Stimulated activated CD4-positive, alpha-beta T cell treated with anti-CD3 and anti-CD28 coated beads, Interleukin-1b, Interleukin-23, amount 100 ng/mL, for 1 hour (primary cell): Measurements from ENCODE around the gene INSIG1.

Source experiments
- DNase-seq, 2 donors: peaks; one replicate each; pipeline ENCODE4 v3.0.0-alpha.2; 2020; ENCODE audit warnings: low read depth in 2 of 2

Gene INSIG1

DNA sequence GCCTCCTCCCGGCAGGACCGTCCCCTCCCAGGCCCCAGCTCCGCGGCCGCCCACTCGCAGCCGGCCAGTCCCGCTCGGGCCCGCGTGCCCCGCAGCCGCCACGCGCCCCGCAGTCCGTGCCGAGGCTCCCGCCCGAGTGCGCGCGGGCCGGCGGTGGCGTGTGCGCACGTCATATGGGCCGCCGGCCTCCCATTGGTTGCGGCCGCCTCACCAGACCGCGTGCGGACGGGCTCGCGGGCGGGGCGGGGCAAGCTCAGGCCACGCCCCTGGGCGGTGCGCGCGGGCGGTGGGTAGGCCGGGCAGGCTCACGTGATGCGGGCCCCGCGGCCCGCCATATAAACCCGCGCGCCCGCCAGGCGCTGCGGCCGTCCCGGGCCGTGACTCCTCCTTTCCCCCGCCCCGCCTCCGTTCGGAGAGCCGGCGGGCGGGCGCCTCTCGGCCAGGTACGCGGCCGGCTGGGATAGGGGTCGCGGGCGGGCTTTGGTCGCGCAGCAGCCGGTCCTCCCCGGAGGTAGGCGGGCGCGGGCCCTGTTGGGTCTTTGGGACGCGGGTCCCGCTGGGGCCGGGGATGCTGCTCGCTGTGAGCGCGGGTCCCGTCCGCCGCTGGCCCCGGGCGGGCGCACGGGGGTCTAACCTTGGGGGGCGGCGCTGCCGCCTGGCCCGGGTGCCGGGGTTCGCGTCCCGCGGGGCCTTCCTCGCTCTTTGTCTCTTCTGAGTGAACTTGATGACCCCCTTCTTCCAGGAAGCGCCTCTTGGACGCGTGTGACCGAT lies at the start of gene INSIG1:
Gene INSIG1, plus strand, starts transcription at position 362 of the 771 bp plus-strand sequence. Its CDS starts 408 bp downstream, at position 770.
- DNase-seq = peak; percentile 83 to 91

DNA sequence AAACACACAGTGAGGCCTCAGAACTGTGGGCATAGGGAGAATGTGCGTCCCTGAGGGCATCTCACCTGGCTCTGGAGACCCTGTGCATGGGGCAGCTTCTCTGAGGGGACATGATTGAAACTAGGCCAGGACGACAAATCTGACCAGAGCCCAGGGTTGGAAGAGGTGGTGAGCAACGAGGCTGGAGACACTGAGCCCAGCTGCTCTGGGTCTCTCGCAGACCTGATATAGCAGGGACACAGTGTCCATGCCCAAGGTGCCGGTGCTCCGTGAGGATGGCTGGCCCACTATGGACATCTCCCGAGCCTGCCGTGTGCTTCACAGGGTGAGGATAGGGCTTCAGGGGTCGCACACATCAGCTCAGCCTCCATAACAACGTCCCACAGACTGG lies 49.3 kb upstream of the INSIG1 start:
- no peak for DNase-seq

DNA sequence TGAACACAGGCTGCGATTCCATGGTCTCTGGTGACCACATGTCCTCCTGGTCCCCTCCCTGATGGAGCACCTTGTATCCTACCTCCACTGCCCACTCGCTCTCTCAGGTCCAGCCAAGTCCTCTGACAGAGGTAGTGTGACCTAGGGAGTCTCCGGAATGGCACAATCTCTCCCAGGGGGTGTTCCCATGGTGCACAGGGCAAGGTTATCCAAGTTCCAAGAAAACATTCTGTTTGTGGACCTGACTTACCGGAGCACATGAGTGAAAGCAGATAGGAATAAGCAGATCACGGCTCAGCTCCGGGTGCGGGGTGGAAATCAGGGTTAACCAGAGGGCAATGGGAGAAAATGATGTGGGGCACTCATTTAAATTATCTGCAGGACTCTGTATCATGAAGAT lies 45.8 kb upstream of the INSIG1 start:
- no peak for DNase-seq

DNA sequence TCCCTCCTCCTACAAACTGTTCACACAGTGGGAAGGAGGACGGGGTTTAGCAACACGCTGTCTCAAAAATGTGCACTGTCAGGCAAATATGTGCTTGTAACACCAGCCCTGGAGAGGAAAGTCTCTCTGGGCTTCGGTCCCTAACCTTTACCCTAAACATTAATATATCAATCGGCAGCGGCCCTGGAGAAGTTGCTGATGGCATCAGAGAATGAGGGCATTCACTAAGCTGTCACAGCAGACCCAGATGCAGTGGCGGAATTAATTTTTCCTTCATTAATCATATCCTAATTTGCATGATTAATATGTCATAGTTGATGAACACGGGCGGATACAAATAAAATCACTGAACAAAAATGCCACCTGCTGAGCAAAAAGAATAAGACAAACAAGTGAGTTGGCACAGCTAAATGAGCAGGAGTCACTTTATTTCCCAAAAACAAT lies 45.2 kb upstream of the INSIG1 start:
- no peak for DNase-seq

GRCh38 chr7:155252892-155253501 lies 44.7 kb upstream of the INSIG1 start:
- no peak for DNase-seq

DNA sequence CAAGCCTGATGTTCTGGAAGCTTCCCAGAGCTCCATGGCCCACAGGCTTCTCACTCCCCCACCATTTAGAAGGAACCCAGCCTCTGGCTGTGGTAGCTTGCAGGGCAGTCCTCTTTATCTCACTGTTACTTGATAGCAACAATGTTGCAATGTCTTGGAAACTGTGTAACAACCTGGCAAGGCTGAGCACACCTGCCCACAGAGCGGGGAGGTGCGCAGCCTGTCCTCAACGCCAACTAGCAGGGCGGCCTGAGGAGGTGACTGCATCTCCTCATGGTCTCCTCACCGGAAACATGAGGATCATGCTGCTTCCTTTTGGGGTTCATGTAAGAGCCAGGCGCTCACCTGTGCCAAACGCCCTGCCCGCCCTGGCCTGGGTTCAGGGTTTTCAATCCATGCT lies 43.7 kb upstream of the INSIG1 start:
- no peak for DNase-seq

DNA sequence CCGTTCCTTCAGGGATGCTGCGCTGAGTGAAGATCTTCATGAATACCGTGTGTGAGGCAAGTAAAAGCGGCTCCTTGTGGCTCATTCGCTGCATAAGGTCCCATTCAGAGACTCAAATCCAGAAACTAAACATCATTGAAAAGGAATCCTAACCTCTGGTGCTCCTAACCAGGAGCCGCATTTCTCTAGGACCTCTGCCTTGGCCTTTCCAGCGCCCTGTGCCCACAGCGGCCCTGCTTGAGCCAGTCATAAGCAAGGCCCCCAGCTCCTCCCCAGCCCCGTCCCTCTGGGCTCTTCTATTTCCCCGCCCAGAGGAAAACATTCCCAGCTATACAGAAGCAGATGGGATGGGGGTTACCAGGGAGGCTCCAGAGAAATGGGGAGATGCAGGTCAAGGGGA lies 42.6 kb upstream of the INSIG1 start:
- no peak for DNase-seq

- DNase-seq = no peak
Measured at GRCh38 chr7:155255621-155256020, 42.1 kb upstream of the INSIG1 start.

GRCh38 chr7:155256081-155256760 lies 41.5 kb upstream of the INSIG1 start:
- DNase-seq = no peak

DNA sequence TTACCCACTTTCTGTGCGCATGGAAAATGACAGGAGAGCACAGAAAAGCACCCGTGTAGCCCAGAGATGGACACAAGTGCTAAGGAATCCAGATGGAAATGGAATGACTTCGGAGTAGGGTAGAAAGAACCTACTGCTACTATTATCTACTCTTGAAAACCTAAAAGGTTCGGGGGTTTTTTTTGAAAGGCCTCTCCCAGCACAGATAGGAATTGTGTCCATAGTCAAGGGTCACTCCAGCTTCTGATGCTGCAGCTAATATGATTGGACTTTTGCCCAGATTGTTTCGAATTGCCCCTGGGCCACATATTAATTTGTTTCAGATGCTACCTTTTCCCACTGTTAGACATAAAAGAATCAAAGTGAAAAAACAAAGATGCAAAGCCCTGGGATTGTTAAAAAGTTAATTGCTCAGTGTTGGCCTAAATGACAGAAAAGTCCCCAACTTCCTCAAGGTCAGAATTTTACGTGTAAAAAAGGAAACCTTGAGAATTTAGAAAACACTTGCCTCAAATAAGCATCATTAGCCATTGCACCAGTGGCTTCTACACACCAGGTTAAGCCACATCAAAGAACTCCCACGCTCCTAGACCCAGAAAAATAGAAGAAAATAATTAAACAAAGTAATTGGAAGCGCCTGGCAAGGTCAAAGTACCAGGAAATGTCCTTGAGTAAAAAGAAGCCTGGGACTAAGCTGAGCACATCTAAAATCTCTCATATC lies 40.8 kb upstream of the INSIG1 start:
- DNase-seq = no peak

- no peak for DNase-seq
Measured at GRCh38 chr7:155257482-155258225, 40.0 kb upstream of the INSIG1 start.

DNA sequence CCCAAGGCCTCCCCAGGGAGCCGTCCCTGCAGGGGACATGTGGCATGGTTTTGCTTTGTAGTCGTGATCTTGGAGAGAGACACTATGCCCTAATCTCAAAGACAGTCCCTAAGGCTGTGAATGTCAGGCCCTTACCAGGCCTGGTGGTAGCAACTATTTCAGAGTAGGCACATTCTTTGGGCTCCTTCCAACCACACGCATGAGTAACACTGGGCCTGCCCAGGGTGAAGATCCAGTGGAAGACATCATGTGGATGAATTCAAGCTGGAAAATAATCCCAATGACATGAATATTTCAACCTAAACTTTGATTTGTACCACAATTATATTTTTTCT lies 39.5 kb upstream of the INSIG1 start:
- no peak for DNase-seq

GRCh38 chr7:155259866-155260497 lies 37.7 kb upstream of the INSIG1 start:
- DNase-seq = no peak

GRCh38 chr7:155260498-155260872 lies 37.2 kb upstream of the INSIG1 start:
- DNase-seq = no peak

GRCh38 chr7:155261031-155261985 lies 36.4 kb upstream of the INSIG1 start:
- no peak for DNase-seq

DNA sequence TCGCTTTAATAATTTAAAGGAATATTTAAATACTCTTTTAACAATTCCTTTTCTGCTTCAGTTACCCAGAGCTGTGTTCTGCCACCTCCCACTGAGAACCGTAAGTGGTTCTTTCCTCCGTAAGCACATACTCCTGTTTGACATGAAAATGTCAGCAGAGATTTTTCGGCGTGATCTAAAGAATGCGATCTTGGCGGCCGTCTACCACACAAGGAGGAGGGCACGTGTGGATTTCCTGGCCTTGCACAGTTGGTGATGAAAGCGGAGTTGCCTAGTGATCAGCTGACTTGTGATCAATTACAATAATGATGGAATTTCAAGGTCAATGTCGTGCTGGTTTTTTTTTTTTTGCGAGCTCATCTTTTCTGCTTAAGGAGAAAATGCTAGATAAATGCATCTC lies 35.6 kb upstream of the INSIG1 start:
- DNase-seq = no peak

- no peak for DNase-seq
Measured at GRCh38 chr7:155263051-155263450, 34.6 kb upstream of the INSIG1 start.

DNA sequence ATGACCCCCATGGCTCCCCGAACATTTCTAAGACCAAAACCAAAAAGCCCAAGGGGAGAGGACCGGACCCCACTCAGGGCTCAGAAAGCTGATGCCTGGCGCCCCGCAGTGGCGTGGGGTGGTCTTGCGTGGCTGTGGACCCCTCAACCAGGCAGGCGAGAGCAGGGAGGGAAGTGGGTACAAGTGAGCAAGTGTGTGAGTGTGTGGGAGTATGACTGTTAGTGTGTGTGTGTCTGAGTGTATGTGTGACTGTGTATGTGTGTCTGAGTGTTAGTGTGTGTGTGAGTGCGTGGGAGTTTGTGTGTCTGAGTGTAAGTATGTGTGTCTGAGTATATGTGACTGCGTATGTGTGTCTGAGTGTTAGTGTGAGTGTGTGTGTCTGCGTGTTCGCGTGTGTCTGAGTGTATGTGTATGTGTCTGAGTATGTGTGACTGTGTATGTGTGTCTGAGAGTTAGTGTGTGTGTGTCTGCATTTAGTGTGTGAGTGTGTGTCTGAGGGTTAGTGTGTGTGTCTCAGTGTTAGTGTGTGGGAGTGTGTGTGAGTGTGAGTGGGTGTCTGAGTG lies 34.0 kb upstream of the INSIG1 start:
- DNase-seq = no peak

- DNase-seq = no peak
Measured at GRCh38 chr7:155265144-155265543, 32.5 kb upstream of the INSIG1 start.

- no peak for DNase-seq
Measured at GRCh38 chr7:155265961-155266360, 31.7 kb upstream of the INSIG1 start.
